ENCODE data around the gene DDX42. TPM values are rescaled to one million over a fixed set of nuclear protein-coding genes. Genes with fewer than 3 reads are reported as not detected.

Gene DDX42
- total and polyA plus RNA-seq, 9 of the 15 experiments (the other 6 are each of a cell fraction or from before 2014, with no cell fraction given): 16.5 to 149 (median 87.6) TPM

- TF ChIP-seq RBM22 (IDR thresholded peaks at IDR 0.05; ENCODE audit: low read depth, low read length, poor library complexity, severe bottlenecking): peak; percentile 79
- peak; percentile 46; the same call in 1 of the 2 replicates for TF ChIP-seq ZNF609 (CRISPR knock-in tag; IDR thresholded peaks at IDR 0.05; ENCODE audit: borderline replicate concordance)
- TF ChIP-seq TFAM (CRISPR knock-in tag; conservative IDR thresholded peaks at IDR 0.05): no peak
- peak in 1 of 2 experiments; percentile 75; a peak in 2 of 4 replicates for TF ChIP-seq ZNF318 (IDR thresholded peaks at IDR 0.05; ENCODE audit: borderline replicate concordance in 1 of 2, low read depth in 1 of 2)
- TF ChIP-seq ZNF277 (CRISPR knock-in tag; IDR thresholded peaks at IDR 0.05; ENCODE audit: borderline replicate concordance): no peak
Observed at GRCh38 chr17:63773272-63774140, 464 bp upstream of the DDX42 start, which contains the start of gene CCDC47 (continued).
